Left lung (tissue), 10 donors: ENCODE results near the gene MPO. TPM values are rescaled to one million over a fixed set of nuclear protein-coding genes. Genes with fewer than 3 reads are reported as not detected.

Experiments
- ATAC-seq: fragments of 200-7000 bp; cut with Tn5 transposase; one replicate; pipeline ENCODE4 v1.9.1; 2020; ENCODE audit warnings: moderate library complexity
- DNase-seq, 4 donors: peaks; one replicate each; pipeline ENCODE4 v3.0.0-alpha.2; 2013 to 2020
- H3K27ac ChIP-seq, 2 donors: fragments of 200-600 bp; sonication (generic) in 1 of 2; one replicate each; pipeline versions ENCODE4 v1.5.0 to v1.8.0; 2020 to 2021
- H3K27me3 ChIP-seq, 2 donors: fragments of 200-600 bp; sonication (generic) in 1 of 2; one replicate each; pipeline versions ENCODE4 v1.5.0 to v1.8.0; 2020 to 2021
- H3K36me3 ChIP-seq, 2 donors: fragments of 200-600 bp; sonication (generic) in 1 of 2; one replicate each; pipeline versions ENCODE4 v1.5.0 to v1.8.0; 2020 to 2021
- H3K4me1 ChIP-seq, 2 donors: fragments of 200-600 bp; one replicate each; pipeline ENCODE4 v1.8.0; 2021
- H3K4me3 ChIP-seq, 2 donors: fragments of 200-600 bp; sonication (generic) in 1 of 2; one replicate each; pipeline versions ENCODE4 v1.5.0 to v1.8.0; 2020 to 2021; ENCODE audit warnings: mild to moderate bottlenecking in 1 of 2
- H3K9me3 ChIP-seq, 2 donors: fragments of 200-600 bp; sonication (generic) in 1 of 2; one replicate each; pipeline versions ENCODE4 v1.5.0 to v1.8.0; 2020 to 2021
- CTCF ChIP-seq, 2 donors: fragments of 200-600 bp; sonication (generic) in 1 of 2; IDR thresholded peaks; one replicate each; pipeline versions ENCODE4 v1.5.0 to v1.8.0; 2021; ENCODE audit warnings: antibody characterized with exemption in 2 of 2
- intact Hi-C, 2 donors: fragments of 100-400 bp; cut with DNase I; formaldehyde crosslinking; loops; one replicate each; pipeline versions ENCODE4 v1.11.2 to v1.14.2; 2022
- polyA plus RNA-seq, 6 donors: library from polyadenylated mRNA; unstranded; fragments of 120-200 nt; gene quantifications; one replicate each; pipeline ENCODE4 v1.2.1, GENCODE V29; 2013; ENCODE audit not compliant: insufficient read length in 6 of 6
- total RNA-seq, 2 donors: library from RNA; stranded (reverse); fragmentation: NEBNext Ultra II Directional; extraction: Animal tissue kit (Norgen Biotek cat#: 25700); gene quantifications; one replicate each; pipeline ENCODE4 v1.2.1, GENCODE V29; 2021
- donor health status: DM: no; HTN: yes; CAD: no.
- donor health status: DM: no; HTN: no; CAD: no.

MPO gene
- total and polyA plus RNA-seq, 8 donors = 1.0 to 15.3 (median 11.2) TPM

GRCh38 chr17:58247511-58248363 is 33.0 kb downstream of the MPO start:
- H3K9me3 ChIP-seq = no peaks in the 10 kb centered on the region
- intact Hi-C loops = no loop called here
- H3K27ac ChIP-seq = no peak overlapping the region
- DNase-seq (no peak), ATAC-seq (no peak)
- peaks cover 6 to 59% of the 10 kb centered on the region in 2 donors for H3K27me3 ChIP-seq
- H3K36me3 ChIP-seq = no peaks in the 10 kb centered on the region
- H3K4me3 ChIP-seq = no peak overlapping the region
- H3K4me1 ChIP-seq = peaks cover 2 to 19% of the 10 kb centered on the region in 2 donors
- TF ChIP-seq CTCF (IDR thresholded peaks at IDR 0.05) = no peak

- no peak overlapping the region for H3K4me3 ChIP-seq
- no peaks in the 10 kb centered on the region for H3K36me3 ChIP-seq
- no peaks in the 10 kb centered on the region for H3K9me3 ChIP-seq
- H3K27ac ChIP-seq = no peak overlapping the region
- H3K4me1 ChIP-seq = peaks cover 2 to 19% of the 10 kb centered on the region in 2 donors
- DNase-seq (no peak), ATAC-seq (no peak)
- TF ChIP-seq CTCF (IDR thresholded peaks at IDR 0.05) = no peak
- peaks cover 6 to 58% of the 10 kb centered on the region in 2 donors for H3K27me3 ChIP-seq
- intact Hi-C loops = no loop called here
These were observed 34.0 kb downstream of the MPO start for GRCh38 chr17:58246781-58247180.

GRCh38 chr17:58246104-58246740 is 34.5 kb downstream of the MPO start:
- intact Hi-C loops = no loop called here
- Histone ChIP-seq H3K27ac (no peak overlapping the region), H3K4me3 (no peak overlapping the region), H3K4me1 (peaks cover 2 to 19% of the 10 kb centered on the region in 2 donors), H3K9me3 (no peaks in the 10 kb centered on the region), H3K36me3 (no peaks in the 10 kb centered on the region), H3K27me3 (peaks cover 6 to 64% of the 10 kb centered on the region in 2 donors)
- no peak for TF ChIP-seq CTCF (IDR thresholded peaks at IDR 0.05)
- ATAC-seq (no peak), DNase-seq (no peak)

GRCh38 chr17:58245428-58246103 is 35.2 kb downstream of the MPO start:
- ATAC-seq (no peak), DNase-seq (no peak)
- no peak overlapping the region for H3K27ac ChIP-seq
- intact Hi-C loops = no loop called here
- no peaks in the 10 kb centered on the region for H3K9me3 ChIP-seq
- TF ChIP-seq CTCF (IDR thresholded peaks at IDR 0.05) = no peak
- peaks cover 6 to 64% of the 10 kb centered on the region in 2 donors for H3K27me3 ChIP-seq
- H3K36me3 ChIP-seq = no peaks in the 10 kb centered on the region
- H3K4me1 ChIP-seq = peaks cover 2 to 19% of the 10 kb centered on the region in 2 donors
- no peak overlapping the region for H3K4me3 ChIP-seq

GRCh38 chr17:58244963-58245362 is 35.8 kb downstream of the MPO start:
- Histone ChIP-seq H3K4me3 (no peak overlapping the region), H3K36me3 (no peaks in the 10 kb centered on the region), H3K27ac (no peak overlapping the region), H3K4me1 (peaks cover 2 to 19% of the 10 kb centered on the region in 2 donors), H3K27me3 (peaks cover 2 to 61% of the 10 kb centered on the region in 2 donors), H3K9me3 (no peaks in the 10 kb centered on the region)
- no peak for DNase-seq
- no peak for ATAC-seq
- TF ChIP-seq CTCF (IDR thresholded peaks at IDR 0.05) = no peak
- intact Hi-C loops = no loop called here
